Measurements from ENCODE around the gene DNAI4. TPM values are rescaled to one million over a fixed set of nuclear protein-coding genes. Genes with fewer than 3 reads are reported as not detected.

DNAI4 gene
- total and polyA plus RNA-seq, 9 of the 15 experiments (the other 6 are each of a cell fraction or from before 2014, with no cell fraction given), result 0.57 to 4.8 (median 2.6) TPM; not detected in 1

DNA sequence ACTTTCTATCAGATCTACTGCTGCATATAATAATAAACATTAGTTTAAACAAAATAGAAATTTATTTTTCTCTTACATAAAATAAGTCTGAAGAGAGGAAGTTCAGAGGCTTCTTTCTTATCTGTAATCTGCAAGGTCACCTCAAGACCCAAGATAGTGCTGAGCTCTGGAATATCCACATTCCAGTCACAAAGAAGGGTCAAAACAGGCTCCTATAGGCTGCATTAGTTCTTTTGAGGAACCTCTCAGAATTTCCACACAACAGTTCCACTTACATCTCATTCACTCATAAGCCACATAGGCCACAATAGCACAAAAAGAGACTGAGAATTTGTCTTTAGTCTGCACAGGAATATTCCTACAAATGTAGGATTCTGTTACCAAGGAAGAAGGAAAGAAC, 157.0 kb downstream of the DNAI4 start:
- no peaks in the 10 kb centered on the region for H3K79me2 ChIP-seq (ENCODE audit: control insufficient read depth, insufficient read depth, low read length)
- H4K20me1 ChIP-seq (replicated peaks; ENCODE audit: control insufficient read depth, insufficient read depth, low read length), result no peaks in the 10 kb centered on the region
- ChIA-PET POLR2A (no interaction called here), CTCF (ENCODE audit: low intra/inter-chr PET ratio) (no interaction called here)
- TF ChIP-seq FOXK2 (conservative IDR thresholded peaks at IDR 0.05 in 1 of 2, IDR thresholded peaks at IDR 0.05 in 1 of 2; ENCODE audit: low read depth in 2 of 2) (no peak), TCF7 (IDR thresholded peaks at IDR 0.05; ENCODE audit: borderline replicate concordance) (no peak), TEAD1 (CRISPR knock-in tag; IDR thresholded peaks at IDR 0.05) (no peak), SMARCE1 (IDR thresholded peaks at IDR 0.05) (peak; percentile 13; the same call in 1 of the 2 replicates), MAFK (IDR thresholded peaks at IDR 0.05; ENCODE audit: low read length) (0 out of 2 replicates have a peak, but pooled peaks have one; percentile 15), SETDB1 (IDR thresholded peaks at IDR 0.05; ENCODE audit: low read length) (no peak), PCBP2 (IDR thresholded peaks at IDR 0.05; ENCODE audit: low read depth, low read length, poor library complexity, severe bottlenecking) (no peak), ZEB2 (IDR thresholded peaks at IDR 0.05) (no peak), CC2D1A (IDR thresholded peaks at IDR 0.05) (no peak), NR2C1 (IDR thresholded peaks at IDR 0.05) (no peak), NR2C1 (tag; IDR thresholded peaks at IDR 0.05) (0 out of 2 replicates have a peak, but pooled peaks have one; percentile 19), FOSL1 (tag; conservative IDR thresholded peaks at IDR 0.05) (0 out of 2 replicates have a peak, but pooled peaks have one; percentile 20), RBFOX2 (IDR thresholded peaks at IDR 0.05; ENCODE audit: low read depth, low read length) (no peak), NFE2 (IDR thresholded peaks at IDR 0.05; ENCODE audit: low read depth) (0 out of 2 replicates have a peak, but pooled peaks have one; percentile 28), ADNP (tag; IDR thresholded peaks at IDR 0.05) (0 out of 2 replicates have a peak, but pooled peaks have one; percentile 12), MAFF (IDR thresholded peaks at IDR 0.05; ENCODE audit: low read length) (peak; percentile 5; the same call in 1 of the 2 replicates), CBX8 (IDR thresholded peaks at IDR 0.05; ENCODE audit: borderline replicate concordance, extremely low read depth, low read depth, low read length, poor library complexity, severe bottlenecking) (no peak), HMG20A (CRISPR knock-in tag; conservative IDR thresholded peaks at IDR 0.05) (no peak), ESRRA (IDR thresholded peaks at IDR 0.05; ENCODE audit: borderline replicate concordance, low read depth) (peak; percentile 91)
- TF ChIP-seq, protein P1, sequence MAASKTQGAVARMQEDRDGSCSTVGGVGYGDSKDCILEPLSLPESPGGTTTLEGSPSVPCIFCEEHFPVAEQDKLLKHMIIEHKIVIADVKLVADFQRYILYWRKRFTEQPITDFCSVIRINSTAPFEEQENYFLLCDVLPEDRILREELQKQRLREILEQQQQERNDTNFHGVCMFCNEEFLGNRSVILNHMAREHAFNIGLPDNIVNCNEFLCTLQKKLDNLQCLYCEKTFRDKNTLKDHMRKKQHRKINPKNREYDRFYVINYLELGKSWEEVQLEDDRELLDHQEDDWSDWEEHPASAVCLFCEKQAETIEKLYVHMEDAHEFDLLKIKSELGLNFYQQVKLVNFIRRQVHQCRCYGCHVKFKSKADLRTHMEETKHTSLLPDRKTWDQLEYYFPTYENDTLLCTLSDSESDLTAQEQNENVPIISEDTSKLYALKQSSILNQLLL (CRISPR knock-in tag; IDR thresholded peaks at IDR 0.05; ENCODE audit: borderline replicate concordance), result no peak
- TF ChIP-seq, protein P2, sequence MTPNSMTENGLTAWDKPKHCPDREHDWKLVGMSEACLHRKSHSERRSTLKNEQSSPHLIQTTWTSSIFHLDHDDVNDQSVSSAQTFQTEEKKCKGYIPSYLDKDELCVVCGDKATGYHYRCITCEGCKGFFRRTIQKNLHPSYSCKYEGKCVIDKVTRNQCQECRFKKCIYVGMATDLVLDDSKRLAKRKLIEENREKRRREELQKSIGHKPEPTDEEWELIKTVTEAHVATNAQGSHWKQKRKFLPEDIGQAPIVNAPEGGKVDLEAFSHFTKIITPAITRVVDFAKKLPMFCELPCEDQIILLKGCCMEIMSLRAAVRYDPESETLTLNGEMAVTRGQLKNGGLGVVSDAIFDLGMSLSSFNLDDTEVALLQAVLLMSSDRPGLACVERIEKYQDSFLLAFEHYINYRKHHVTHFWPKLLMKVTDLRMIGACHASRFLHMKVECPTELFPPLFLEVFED (CRISPR knock-in tag; conservative IDR thresholded peaks at IDR 0.05), result no peak
- H3K36me3 ChIP-seq (ENCODE audit: control insufficient read depth, insufficient read depth, low read length), result no peaks in the 10 kb centered on the region
- no peaks in the 10 kb centered on the region for H3K27me3 ChIP-seq (ENCODE audit: control insufficient read depth in 2 of 2, insufficient read depth in 2 of 2, low read length in 2 of 2)
- ATAC-seq (no peak), FAIRE-seq (no peak), DNase-seq (ENCODE audit: extremely low read depth in 1 of 4, low spot score in 3 of 4) (no peak)
- no peak overlapping the region for H3K9ac ChIP-seq (ENCODE audit: insufficient read depth in 1 of 2, low read depth in 2 of 2, low read length in 2 of 2)
- H3K27ac ChIP-seq (ENCODE audit: extremely low read depth, low read depth, low read length), result no peak overlapping the region
- BruUV-seq (replicated peaks), result no TSS peak
- no peak overlapping the region for H3K4me2 ChIP-seq (ENCODE audit: insufficient read depth, low read length)
- no peak overlapping the region for H3K4me3 ChIP-seq
- intact Hi-C loops (cut with micrococcal nuclease), result loop anchor here (2.0 to 5.0 kb wide), 4 partner anchors 157 to 735 kb away; partner anchors contain the start of genes DNAI4 and MIER1
- H2AFZ ChIP-seq (ENCODE audit: low read depth, low read length), result no peak overlapping the region
- H3K4me1 ChIP-seq (replicated peaks in 1 of 2; ENCODE audit: control insufficient read depth in 2 of 2, insufficient read depth in 2 of 2, low read length in 2 of 2), result peaks cover 0 to 4% of the 10 kb centered on the region in 2 experiments; a peak in 3 of 5 replicates
- H3K9me3 ChIP-seq (replicated peaks; ENCODE audit: control insufficient read depth, insufficient read depth, low read depth, low read length), result no peaks in the 10 kb centered on the region
- no peaks in the 10 kb centered on the region for H3K9me1 ChIP-seq (ENCODE audit: control insufficient read depth, insufficient read depth, low read length)
- in situ Hi-C loops (cut with MboI), result no loop called here
